Stimulated activated naive CD8-positive, alpha-beta T cell treated with anti-CD3 and anti-CD28 coated beads, Interleukin-15, Interleukin-2, amounts not matched to agents 100 ng/mL and 50 ng/mL, for 24 hours (primary cell): ENCODE results near the gene BET1.

Experiments used
- H3K27ac Mint-ChIP-seq: one replicate; pipeline ENCODE4 v1.8.0; 2021; ENCODE audit warnings: mild to moderate bottlenecking, mixed read lengths
- H3K27me3 Mint-ChIP-seq: one replicate; pipeline ENCODE4 v1.8.0; 2021; ENCODE audit warnings: mixed read lengths
- H3K36me3 Mint-ChIP-seq: one replicate; pipeline ENCODE4 v1.8.0; 2021; ENCODE audit warnings: low read depth, mixed read lengths
- H3K4me1 Mint-ChIP-seq: one replicate; pipeline ENCODE4 v1.8.0; 2021; ENCODE audit warnings: low read depth, mixed read lengths
- H3K4me3 Mint-ChIP-seq: one replicate; pipeline ENCODE4 v1.8.0; 2021; ENCODE audit warnings: mild to moderate bottlenecking, mixed read lengths
- H3K9me3 Mint-ChIP-seq: one replicate; pipeline ENCODE4 v1.8.0; 2021; ENCODE audit warnings: mixed read lengths

The BET1 gene

GRCh38 chr7:94004024-94004951 is at the start of gene BET1:
TSS of gene BET1 (minus strand) at chr7:94004355. CDS start at chr7:94004216, 139 bp downstream.
- peak within 1 kb of the TSS; percentile 98 for H3K4me3 Mint-ChIP-seq
- peaks cover 18% of the 10 kb centered on the region for H3K36me3 Mint-ChIP-seq
- peaks cover 42% of the 10 kb centered on the region for H3K4me1 Mint-ChIP-seq
- peaks cover 20% of the 10 kb centered on the region for H3K27me3 Mint-ChIP-seq
- peak within 1 kb of the TSS; percentile 95 for H3K27ac Mint-ChIP-seq
- no peaks in the 10 kb centered on the region for H3K9me3 Mint-ChIP-seq

- H3K4me3 Mint-ChIP-seq = no peak overlapping the region
- H3K4me1 Mint-ChIP-seq = peaks cover 8% of the 10 kb centered on the region
- H3K9me3 Mint-ChIP-seq = no peaks in the 10 kb centered on the region
- H3K27me3 Mint-ChIP-seq = peaks cover 40% of the 10 kb centered on the region
- no peak overlapping the region for H3K27ac Mint-ChIP-seq
- H3K36me3 Mint-ChIP-seq = peaks cover 3% of the 10 kb centered on the region
These were observed 49.4 kb upstream of the BET1 start for GRCh38 chr7:94053532-94053931.

GRCh38 chr7:94052398-94053180 is 48.4 kb upstream of the BET1 start:
- peaks cover 8% of the 10 kb centered on the region for H3K4me1 Mint-ChIP-seq
- no peak overlapping the region for H3K4me3 Mint-ChIP-seq
- H3K9me3 Mint-ChIP-seq = no peaks in the 10 kb centered on the region
- H3K27ac Mint-ChIP-seq = no peak overlapping the region
- peaks cover 40% of the 10 kb centered on the region for H3K27me3 Mint-ChIP-seq
- H3K36me3 Mint-ChIP-seq = no peaks in the 10 kb centered on the region

GRCh38 chr7:94050046-94050445 is 45.9 kb upstream of the BET1 start:
- Mint-ChIP-seq H3K27me3 (peaks cover 38% of the 10 kb centered on the region), H3K4me3 (peak overlapping the region; percentile 30), H3K4me1 (peaks cover 8% of the 10 kb centered on the region), H3K9me3 (no peaks in the 10 kb centered on the region), H3K36me3 (no peaks in the 10 kb centered on the region), H3K27ac (peak overlapping the region; percentile 63)

DNA sequence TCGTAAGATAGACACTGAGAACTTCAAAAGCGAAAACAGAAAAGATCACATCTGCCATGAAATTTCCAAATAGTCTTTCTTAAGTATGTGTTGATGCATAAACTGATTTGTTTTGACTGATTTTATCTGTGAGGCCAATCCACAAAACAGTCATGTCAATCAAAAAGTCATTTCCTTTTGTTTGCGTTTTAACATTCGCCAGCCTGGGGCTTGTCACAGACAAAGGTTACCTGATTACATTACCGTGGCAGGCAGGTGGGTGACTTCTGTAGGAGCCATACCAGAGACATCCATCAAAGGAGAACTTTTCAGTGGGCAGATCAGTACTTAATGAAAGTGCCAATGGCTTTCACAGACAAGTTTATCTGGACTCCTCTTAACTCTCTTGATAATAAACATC is 45.5 kb upstream of the BET1 start:
- Mint-ChIP-seq H3K9me3 (no peaks in the 10 kb centered on the region), H3K36me3 (no peaks in the 10 kb centered on the region), H3K27me3 (peaks cover 38% of the 10 kb centered on the region), H3K27ac (peak overlapping the region; percentile 63), H3K4me3 (peak overlapping the region; percentile 30), H3K4me1 (peaks cover 8% of the 10 kb centered on the region)

DNA sequence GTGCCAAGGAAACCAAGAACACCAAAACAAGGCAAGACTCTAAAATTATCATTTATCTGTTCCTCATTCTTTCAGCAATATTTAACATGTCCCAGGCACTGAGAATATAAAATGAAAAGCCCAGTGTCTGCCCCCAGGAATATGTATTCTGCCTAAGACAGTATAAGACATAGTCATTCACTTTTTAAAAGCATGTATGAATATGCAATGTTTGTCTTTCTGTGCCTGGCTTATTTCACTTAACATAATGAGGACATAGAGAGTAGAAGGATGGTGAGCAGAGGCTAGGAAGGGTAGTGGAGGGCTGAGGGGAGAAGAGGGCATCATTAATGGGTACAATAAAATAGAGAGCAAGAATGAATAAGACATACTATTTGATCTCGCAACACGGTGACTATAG is 44.6 kb upstream of the BET1 start:
- peaks cover 6% of the 10 kb centered on the region for H3K4me1 Mint-ChIP-seq
- H3K36me3 Mint-ChIP-seq = no peaks in the 10 kb centered on the region
- H3K27me3 Mint-ChIP-seq = peaks cover 34% of the 10 kb centered on the region
- no peak overlapping the region for H3K4me3 Mint-ChIP-seq
- H3K9me3 Mint-ChIP-seq = no peaks in the 10 kb centered on the region
- no peak overlapping the region for H3K27ac Mint-ChIP-seq

DNA sequence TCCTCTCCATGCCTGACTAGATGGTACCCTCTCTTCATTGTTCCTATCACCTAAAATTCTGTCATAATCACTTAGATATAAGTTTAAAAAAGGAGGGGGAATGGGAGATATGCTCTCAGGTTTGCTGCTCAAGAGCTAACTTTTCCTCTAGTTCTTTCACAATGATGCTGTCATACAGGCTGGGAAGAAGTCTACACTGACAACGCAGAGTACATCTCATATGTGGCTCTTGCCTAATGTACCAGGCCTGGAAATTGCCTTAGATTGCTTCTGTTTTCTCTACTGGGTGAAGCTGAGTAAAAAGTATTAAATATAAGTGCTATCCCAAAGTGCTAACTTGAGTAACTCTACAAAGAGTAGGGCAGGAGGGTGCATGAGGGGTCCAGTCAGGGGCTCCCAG is 43.8 kb upstream of the BET1 start:
- Mint-ChIP-seq H3K4me3 (no peak overlapping the region), H3K36me3 (no peaks in the 10 kb centered on the region), H3K4me1 (peaks cover 6% of the 10 kb centered on the region), H3K9me3 (no peaks in the 10 kb centered on the region), H3K27ac (peak overlapping the region; percentile 56), H3K27me3 (peaks cover 34% of the 10 kb centered on the region)

- H3K27me3 Mint-ChIP-seq = peaks cover 39% of the 10 kb centered on the region
- no peaks in the 10 kb centered on the region for H3K36me3 Mint-ChIP-seq
- H3K4me1 Mint-ChIP-seq = peaks cover 6% of the 10 kb centered on the region
- H3K27ac Mint-ChIP-seq = no peak overlapping the region
- H3K9me3 Mint-ChIP-seq = no peaks in the 10 kb centered on the region
- no peak overlapping the region for H3K4me3 Mint-ChIP-seq
These were observed 41.4 kb upstream of the BET1 start for GRCh38 chr7:94045581-94045980.

- no peak overlapping the region for H3K27ac Mint-ChIP-seq
- peaks cover 43% of the 10 kb centered on the region for H3K27me3 Mint-ChIP-seq
- H3K4me1 Mint-ChIP-seq = peaks cover 9% of the 10 kb centered on the region
- no peaks in the 10 kb centered on the region for H3K9me3 Mint-ChIP-seq
- H3K36me3 Mint-ChIP-seq = no peaks in the 10 kb centered on the region
- H3K4me3 Mint-ChIP-seq = no peak overlapping the region
These were observed 40.7 kb upstream of the BET1 start for GRCh38 chr7:94044806-94045205.

GRCh38 chr7:94043299-94043698 is 39.1 kb upstream of the BET1 start:
- H3K27me3 Mint-ChIP-seq = peaks cover 48% of the 10 kb centered on the region
- no peak overlapping the region for H3K27ac Mint-ChIP-seq
- no peak overlapping the region for H3K4me3 Mint-ChIP-seq
- no peaks in the 10 kb centered on the region for H3K36me3 Mint-ChIP-seq
- H3K4me1 Mint-ChIP-seq = peaks cover 4% of the 10 kb centered on the region
- H3K9me3 Mint-ChIP-seq = no peaks in the 10 kb centered on the region

DNA sequence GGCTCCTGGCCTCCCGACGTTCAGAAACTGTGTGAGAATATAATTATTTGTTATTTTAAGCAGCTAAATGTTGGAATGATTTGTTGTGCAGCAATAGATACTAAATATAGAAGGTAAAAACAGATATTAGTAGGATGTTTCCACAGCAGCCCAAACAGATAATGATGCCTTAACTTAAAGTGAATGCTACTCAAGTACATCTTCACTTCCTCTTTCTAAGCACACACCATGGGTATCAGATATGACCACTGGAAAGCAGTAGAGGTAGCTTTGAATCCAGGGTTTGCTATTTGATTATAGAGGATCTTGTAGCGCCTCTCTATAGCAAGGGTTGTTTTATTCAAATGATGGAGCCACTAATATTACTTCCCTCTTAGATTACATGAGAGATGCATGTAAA is 38.2 kb upstream of the BET1 start:
- Mint-ChIP-seq H3K4me3 (no peak overlapping the region), H3K9me3 (no peaks in the 10 kb centered on the region), H3K36me3 (no peaks in the 10 kb centered on the region), H3K27me3 (peaks cover 50% of the 10 kb centered on the region), H3K27ac (no peak overlapping the region), H3K4me1 (peaks cover 4% of the 10 kb centered on the region)

GRCh38 chr7:94041529-94041928 is 37.4 kb upstream of the BET1 start:
- Mint-ChIP-seq H3K27me3 (peaks cover 52% of the 10 kb centered on the region), H3K9me3 (no peaks in the 10 kb centered on the region), H3K27ac (no peak overlapping the region), H3K36me3 (no peaks in the 10 kb centered on the region), H3K4me1 (peaks cover 4% of the 10 kb centered on the region), H3K4me3 (no peak overlapping the region)

DNA sequence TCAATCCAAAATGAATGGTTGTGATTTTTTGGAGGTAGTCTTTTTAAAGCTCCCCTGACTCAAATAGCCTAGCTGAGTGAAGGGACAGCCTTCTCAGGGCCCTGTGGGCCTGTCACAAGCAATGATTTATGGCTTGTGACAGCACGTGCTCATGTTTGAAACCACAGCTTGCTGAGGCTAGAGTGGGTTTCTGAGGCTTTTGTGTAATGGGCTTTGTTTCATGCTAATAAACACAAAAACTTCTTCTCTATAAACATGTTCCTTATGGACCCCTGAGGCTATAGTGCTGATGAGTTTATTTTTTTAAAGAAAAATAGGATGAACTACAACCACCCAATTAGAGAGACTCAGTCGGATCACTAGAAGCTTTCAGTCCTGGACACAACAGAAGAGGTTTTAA is 36.1 kb upstream of the BET1 start:
- Mint-ChIP-seq H3K27me3 (peaks cover 43% of the 10 kb centered on the region), H3K36me3 (no peaks in the 10 kb centered on the region), H3K27ac (no peak overlapping the region), H3K4me3 (no peak overlapping the region), H3K4me1 (peaks cover 4% of the 10 kb centered on the region), H3K9me3 (no peaks in the 10 kb centered on the region)

DNA sequence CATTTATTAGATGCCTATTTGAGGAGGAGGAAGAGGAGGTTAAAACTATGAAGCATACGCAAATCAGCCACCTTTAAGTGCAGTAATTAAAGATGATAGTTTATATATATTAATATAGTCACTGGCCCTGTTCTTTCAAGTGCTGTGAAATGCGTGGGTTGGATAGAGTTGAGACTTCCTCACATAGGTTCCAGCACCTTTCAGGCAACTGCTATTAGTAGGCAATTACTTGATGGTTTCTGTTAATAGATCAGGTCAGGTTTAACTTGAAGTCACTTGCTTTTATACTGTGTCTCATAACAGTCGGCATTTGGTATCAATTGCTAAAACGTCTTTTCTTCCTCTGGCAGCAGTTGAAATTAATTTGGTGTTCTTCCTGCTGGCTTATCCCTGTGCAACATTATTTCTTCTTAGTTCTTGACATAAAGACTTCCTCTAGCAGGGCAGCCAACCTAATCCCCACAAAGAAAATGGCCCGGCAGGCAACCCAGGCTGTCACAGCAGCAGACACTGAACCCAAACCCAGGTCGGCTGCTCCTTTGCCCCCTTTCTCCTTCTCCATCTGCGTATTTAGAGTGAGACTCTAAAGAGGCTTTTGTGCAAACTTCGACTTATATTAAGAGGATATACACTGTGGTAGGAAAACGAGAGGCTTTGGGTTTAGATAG is 35.3 kb upstream of the BET1 start:
- Mint-ChIP-seq H3K27me3 (peaks cover 43% of the 10 kb centered on the region), H3K27ac (no peak overlapping the region), H3K36me3 (no peaks in the 10 kb centered on the region), H3K4me1 (peaks cover 4% of the 10 kb centered on the region), H3K9me3 (no peaks in the 10 kb centered on the region), H3K4me3 (no peak overlapping the region)

GRCh38 chr7:94031865-94032264 is 27.7 kb upstream of the BET1 start:
- Mint-ChIP-seq H3K4me1 (no peaks in the 10 kb centered on the region), H3K27ac (no peak overlapping the region), H3K9me3 (no peaks in the 10 kb centered on the region), H3K36me3 (no peaks in the 10 kb centered on the region), H3K27me3 (peaks cover 36% of the 10 kb centered on the region), H3K4me3 (no peak overlapping the region)
